ENCODE measurements around the gene ITGA2B.

GRCh38 chr17:44408786-44409185 lies 19.3 kb upstream of the ITGA2B start:
- TF ChIP-seq POLR2AphosphoS5 (IDR thresholded peaks at IDR 0.05; ENCODE audit: low read depth, low read length) (no peak), RFX5 (IDR thresholded peaks at IDR 0.05; ENCODE audit: borderline replicate concordance, low read depth, low read length) (no peak), EZH2 (IDR thresholded peaks at IDR 0.05; ENCODE audit: low read depth, low read length, severe bottlenecking) (no peak), POLR2A (IDR thresholded peaks at IDR 0.05; ENCODE audit: control extremely low read depth in 1 of 2, low read depth in 2 of 2, low read length in 2 of 2) (no peak), SP1 (IDR thresholded peaks at IDR 0.05; ENCODE audit: low read depth, low read length) (no peak), RBBP5 (IDR thresholded peaks at IDR 0.05; ENCODE audit: borderline replicate concordance, low read depth, low read length) (no peak), MAX (IDR thresholded peaks at IDR 0.05) (no peak), SRF (IDR thresholded peaks at IDR 0.05; ENCODE audit: low read depth, low read length) (no peak), YY1 (IDR thresholded peaks at IDR 0.05; ENCODE audit: low read depth, low read length) (no peak)
